ENCODE results near the gene RCAN3. TPM values are rescaled to one million over a fixed set of nuclear protein-coding genes. Genes with fewer than 3 reads are reported as not detected.

RCAN3 gene
- total and polyA plus RNA-seq, 2 of the 13 experiments (the other 11 are each of a cell fraction or from before 2014, with no cell fraction given): 12.2 to 13.3 TPM

- TF ChIP-seq ARID3A (IDR thresholded peaks at IDR 0.05; ENCODE audit: low read depth, low read length) (peak; percentile 97), DDIT3 (CRISPR knock-in tag; IDR thresholded peaks at IDR 0.05) (no peak), BCL6 (CRISPR knock-in tag; IDR thresholded peaks at IDR 0.05) (peak; percentile 46), PHF8 (CRISPR knock-in tag; IDR thresholded peaks at IDR 0.05) (0 out of 2 replicates have a peak, but pooled peaks have one; percentile 11), PAF1 (CRISPR knock-in tag; IDR thresholded peaks at IDR 0.05) (no peak), ZNF598 (CRISPR knock-in tag; IDR thresholded peaks at IDR 0.05; ENCODE audit: borderline replicate concordance) (peak; percentile 37; the same call in 1 of the 2 replicates), KLF12 (CRISPR knock-in tag; IDR thresholded peaks at IDR 0.05; ENCODE audit: borderline replicate concordance) (no peak), PHF20 (CRISPR knock-in tag; IDR thresholded peaks at IDR 0.05) (0 out of 2 replicates have a peak, but pooled peaks have one; percentile 34), CBX1 (IDR thresholded peaks at IDR 0.05; ENCODE audit: low read depth) (no peak), NCOR1 (IDR thresholded peaks at IDR 0.05; ENCODE audit: borderline replicate concordance, low read length) (peak; percentile 95), HOXD1 (CRISPR knock-in tag; IDR thresholded peaks at IDR 0.05) (peak; percentile 66; the same call in 1 of the 2 replicates), NFE2L2 (IDR thresholded peaks at IDR 0.05; ENCODE audit: low read length) (no peak), ZNF660 (CRISPR knock-in tag; IDR thresholded peaks at IDR 0.05; ENCODE audit: borderline replicate concordance, low read depth) (no peak), GATAD1 (CRISPR knock-in tag; IDR thresholded peaks at IDR 0.05) (peak; percentile 31; the same call in 1 of the 2 replicates), SNAI1 (CRISPR knock-in tag; IDR thresholded peaks at IDR 0.05; ENCODE audit: borderline replicate concordance) (no peak), WIZ (CRISPR knock-in tag; IDR thresholded peaks at IDR 0.05) (no peak; the same call in 1 of the 2 replicates), ZBTB7B (CRISPR knock-in tag; IDR thresholded peaks at IDR 0.05) (peak; percentile 64; the same call in 1 of the 2 replicates), ZNF883 (CRISPR knock-in tag; IDR thresholded peaks at IDR 0.05; ENCODE audit: not compliant biosample characterization) (peak; percentile 46), ZNF749 (CRISPR knock-in tag; IDR thresholded peaks at IDR 0.05; ENCODE audit: borderline replicate concordance) (no peak; the same call in 1 of the 2 replicates), ZNF136 (CRISPR knock-in tag; IDR thresholded peaks at IDR 0.05; ENCODE audit: low read depth) (no peak), HOXA9 (CRISPR knock-in tag; IDR thresholded peaks at IDR 0.05; ENCODE audit: borderline replicate concordance) (no peak), ZBTB37 (CRISPR knock-in tag; IDR thresholded peaks at IDR 0.05) (no peak), ARID5B (CRISPR knock-in tag; IDR thresholded peaks at IDR 0.05) (peak; percentile 74), ZNF160 (CRISPR knock-in tag; IDR thresholded peaks at IDR 0.05) (peak; percentile 67; the same call in 1 of the 2 replicates)
Measured at GRCh38 chr1:24551960-24552571, 49.4 kb downstream of the RCAN3 start (continued).

Measured in HepG2 (cell line).